ENCODE results near the gene GPR32.
"Not testable (repeated sequence)": the region's sequence is repeated elsewhere in the genome, so short reads cannot be mapped to it uniquely, and the experiment has no call there.

GPR32 gene

DNA sequence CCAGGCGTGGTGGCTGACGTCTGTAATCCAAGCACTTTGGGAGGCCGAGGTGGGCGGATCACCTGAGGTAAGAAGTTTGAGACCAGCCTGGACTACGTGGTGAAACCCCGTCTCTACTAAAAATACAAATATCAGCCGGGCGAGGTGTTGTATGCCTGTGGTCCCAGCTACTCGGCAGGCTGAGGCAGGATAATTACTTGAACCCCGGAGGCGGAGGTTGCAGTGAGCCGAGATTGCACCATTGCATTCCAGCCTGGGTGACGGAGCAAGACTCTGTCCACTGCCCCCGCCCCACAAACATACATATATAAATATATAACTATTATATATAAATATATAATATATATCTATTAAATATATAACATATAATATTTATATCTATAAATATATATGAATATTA is 23.1 kb upstream of the GPR32 start:
- not testable (repeated sequence) for DNase-seq (ENCODE audit: low read depth)

- DNase-seq (ENCODE audit: low read depth): no peak
Measured at GRCh38 chr19:50749490-50749889, 20.8 kb upstream of the GPR32 start.

- DNase-seq (ENCODE audit: low read depth): no peak
Measured at GRCh38 chr19:50750010-50750409, 20.3 kb upstream of the GPR32 start.

DNA sequence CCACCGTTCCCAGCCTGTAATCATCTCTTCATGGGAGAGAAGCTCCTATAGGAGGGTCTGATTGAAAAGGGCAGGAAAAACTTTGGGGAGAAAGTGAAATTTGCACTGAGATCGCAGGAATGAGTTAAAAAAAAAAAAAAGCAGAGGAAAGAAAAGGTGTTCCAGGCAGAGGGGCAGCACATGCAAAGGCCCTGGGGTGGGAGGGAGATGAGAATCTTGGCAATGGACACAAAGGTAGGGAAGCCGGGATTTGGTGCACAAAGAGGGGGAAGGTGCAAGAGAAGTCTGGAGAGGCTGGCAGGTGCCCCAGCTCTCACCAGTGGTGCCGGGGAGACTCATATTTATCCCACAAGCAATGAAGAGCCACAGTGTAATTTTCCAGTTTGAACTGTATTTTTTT is 16.4 kb upstream of the GPR32 start:
- no peak for DNase-seq (ENCODE audit: low read depth)

- DNase-seq (ENCODE audit: low read depth): not testable (repeated sequence)
Measured at GRCh38 chr19:50756244-50756643, 14.0 kb upstream of the GPR32 start.

DNA sequence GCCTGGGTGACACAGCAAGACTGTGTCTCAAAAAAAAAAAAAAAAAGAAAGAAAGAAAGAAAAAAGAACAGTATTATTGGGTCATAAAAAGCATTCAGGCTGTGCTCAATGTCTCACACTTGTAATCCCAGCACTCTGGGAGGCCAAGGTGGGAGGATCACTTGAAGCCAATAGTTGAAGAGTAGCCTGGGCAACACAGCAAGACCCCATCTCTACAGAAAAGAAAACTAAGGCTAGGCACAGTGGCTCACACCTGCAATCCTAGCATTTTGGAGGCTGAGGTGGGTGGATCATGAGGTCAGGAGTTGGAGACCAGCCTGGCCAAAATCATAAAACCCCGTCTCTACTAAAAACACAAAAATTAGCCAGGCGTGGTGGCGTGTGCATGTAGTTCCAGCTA is 12.6 kb upstream of the GPR32 start:
- DNase-seq (ENCODE audit: low read depth): not testable (repeated sequence)

- DNase-seq (ENCODE audit: low read depth): not testable (repeated sequence)
Measured at GRCh38 chr19:50759076-50759475, 11.2 kb upstream of the GPR32 start.

DNA sequence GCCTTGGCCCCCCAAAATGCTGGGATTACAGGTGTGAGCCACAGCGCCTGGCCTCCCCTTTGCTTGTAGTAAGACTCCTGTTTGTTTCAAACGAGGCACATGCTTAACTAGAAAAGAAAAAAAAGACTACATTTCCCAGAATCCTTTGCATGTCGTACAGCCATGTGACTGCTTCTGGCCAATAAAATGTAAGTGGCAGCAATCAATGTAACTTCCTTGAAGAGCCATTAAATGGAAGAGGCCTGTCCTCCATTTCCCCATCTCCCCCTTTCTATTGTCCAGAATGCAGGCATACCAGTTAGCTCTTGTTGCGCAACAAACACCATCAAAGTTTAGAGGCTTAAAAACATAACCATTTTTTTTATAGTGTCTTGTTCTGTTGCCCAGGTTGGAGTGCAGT is 10.4 kb upstream of the GPR32 start:
- no peak for DNase-seq (ENCODE audit: low read depth)

GRCh38 chr19:50761501-50761900 is 8.8 kb upstream of the GPR32 start:
- DNase-seq (ENCODE audit: low read depth): not testable (repeated sequence)

- not testable (repeated sequence) for DNase-seq (ENCODE audit: low read depth)
Measured at GRCh38 chr19:50763521-50763920, 6.7 kb upstream of the GPR32 start.

DNA sequence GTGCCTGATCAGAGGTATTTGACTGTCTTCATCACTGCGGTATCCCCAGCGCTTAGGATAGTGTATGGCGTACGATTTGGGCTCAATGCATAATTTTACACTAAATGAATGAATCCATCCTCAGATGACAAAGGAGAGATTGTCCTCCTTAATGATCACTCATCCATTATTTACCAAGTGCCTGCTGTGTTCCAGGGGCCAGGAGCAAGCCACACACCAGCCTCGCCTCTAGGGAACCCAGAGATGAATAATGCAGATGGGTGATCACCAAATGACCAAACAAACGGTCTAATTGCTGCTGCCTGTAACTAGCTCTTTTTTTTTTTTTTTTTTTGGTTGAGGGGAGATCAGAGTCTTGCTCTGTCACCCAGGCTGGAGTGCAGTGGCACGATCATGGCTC is 5.9 kb upstream of the GPR32 start:
- DNase-seq (ENCODE audit: low read depth): no peak

DNA sequence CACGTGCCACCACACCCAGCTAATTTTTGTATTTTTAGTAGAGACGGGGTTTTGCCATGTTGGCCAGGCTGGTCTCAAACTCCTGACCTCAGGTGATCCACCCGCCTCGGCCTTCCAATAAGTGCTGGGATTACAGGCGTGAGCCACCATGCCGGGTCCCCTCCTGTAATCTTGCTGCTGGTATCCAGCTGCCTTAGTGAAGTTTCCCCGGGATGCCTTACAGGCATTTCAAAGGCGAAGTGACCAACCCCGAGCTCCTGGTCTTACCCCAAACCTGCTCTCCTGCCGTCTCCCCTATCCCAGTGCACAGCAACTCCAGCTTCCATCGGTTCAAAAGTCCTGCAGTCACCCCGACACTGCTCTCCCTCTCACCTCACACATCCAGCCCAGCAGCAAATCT is 3.5 kb upstream of the GPR32 start:
- not testable (repeated sequence) for DNase-seq (ENCODE audit: low read depth)

DNA sequence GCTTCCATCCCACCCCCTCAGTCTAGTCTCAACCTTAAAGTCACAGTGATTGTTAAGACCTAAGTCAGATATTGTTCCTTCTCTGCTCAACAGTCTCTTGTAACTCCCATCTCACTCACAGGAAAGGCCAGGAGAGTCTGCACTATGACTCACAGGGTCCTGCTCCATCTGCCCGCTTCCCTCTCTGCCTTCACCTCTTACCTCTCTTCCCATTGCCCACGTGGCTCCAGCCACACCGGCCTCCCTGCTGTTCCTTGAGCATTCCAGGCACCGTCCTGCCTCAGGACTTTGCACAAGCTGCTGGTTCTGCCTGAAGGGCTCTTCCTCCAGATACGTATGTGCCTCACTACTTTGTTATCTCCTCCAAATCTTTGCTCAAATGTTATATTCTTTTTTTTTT is 3.0 kb upstream of the GPR32 start:
- not testable (repeated sequence) for DNase-seq (ENCODE audit: low read depth)

DNA sequence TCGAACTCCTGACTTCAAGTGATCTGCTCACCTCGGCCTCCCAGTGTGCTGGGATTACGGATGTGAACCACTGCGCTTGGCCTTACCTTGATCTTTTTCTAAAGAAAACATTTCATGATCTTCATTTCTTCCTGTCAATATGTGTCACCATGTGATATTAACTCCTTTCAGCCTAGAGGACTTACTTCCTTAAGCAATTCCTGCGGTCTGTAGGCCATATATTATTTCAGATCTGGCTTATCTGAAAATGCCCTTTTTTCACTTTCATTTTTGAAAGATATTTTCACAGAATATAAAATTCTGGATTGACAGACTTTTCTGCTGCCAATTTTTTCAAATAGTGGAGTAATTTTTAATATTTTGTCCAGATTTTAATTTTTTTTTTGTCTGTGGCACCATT is 2.0 kb upstream of the GPR32 start:
- no peak for DNase-seq (ENCODE audit: low read depth)

DNA sequence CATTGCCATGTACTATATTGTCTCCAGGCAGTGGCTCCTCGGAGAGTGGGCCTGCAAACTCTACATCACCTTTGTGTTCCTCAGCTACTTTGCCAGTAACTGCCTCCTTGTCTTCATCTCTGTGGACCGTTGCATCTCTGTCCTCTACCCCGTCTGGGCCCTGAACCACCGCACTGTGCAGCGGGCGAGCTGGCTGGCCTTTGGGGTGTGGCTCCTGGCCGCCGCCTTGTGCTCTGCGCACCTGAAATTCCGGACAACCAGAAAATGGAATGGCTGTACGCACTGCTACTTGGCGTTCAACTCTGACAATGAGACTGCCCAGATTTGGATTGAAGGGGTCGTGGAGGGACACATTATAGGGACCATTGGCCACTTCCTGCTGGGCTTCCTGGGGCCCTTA is 624 bp downstream of the GPR32 start:
- no peak for DNase-seq (ENCODE audit: low read depth)

DNA sequence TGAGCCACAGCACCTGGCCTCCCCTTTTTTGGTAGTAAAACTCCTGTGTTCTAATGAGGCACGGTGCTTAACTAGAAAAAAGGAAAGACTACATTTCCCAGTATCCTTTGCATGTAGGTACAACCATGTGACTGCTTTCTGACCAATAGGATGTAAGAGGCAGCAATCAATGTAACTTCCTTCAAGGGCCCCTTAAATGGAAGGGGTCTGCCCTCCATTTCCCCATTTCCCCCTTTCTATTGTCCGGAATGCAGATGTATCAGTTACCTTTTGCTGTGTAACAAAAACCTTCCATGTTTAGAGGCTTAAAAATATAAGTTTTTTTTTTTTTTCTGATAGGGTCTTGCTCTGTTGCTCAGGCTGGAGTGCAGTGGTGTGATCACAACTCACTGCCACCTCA is 2.2 kb downstream of the GPR32 start:
- DNase-seq (ENCODE audit: low read depth): no peak

DNA sequence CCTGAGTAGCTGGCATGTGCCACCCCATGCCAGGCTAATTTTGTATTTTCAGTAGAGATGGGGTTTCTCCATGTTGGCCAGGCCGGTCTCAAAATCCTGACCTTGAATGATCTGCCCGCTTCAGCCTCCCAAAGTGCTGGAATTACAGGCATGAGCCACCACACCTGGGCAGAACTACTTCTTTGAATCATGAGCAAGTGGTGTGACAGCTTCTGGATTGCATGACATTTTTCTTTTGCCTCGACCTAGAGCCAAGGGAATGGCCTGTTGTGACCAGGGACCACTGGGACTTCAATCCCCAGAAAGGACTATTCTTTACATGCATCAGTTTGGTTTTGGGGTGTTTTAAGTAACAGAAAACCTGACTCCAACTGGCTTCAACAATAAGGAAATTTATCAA is 2.6 kb downstream of the GPR32 start:
- DNase-seq (ENCODE audit: low read depth): not testable (repeated sequence)

- not testable (repeated sequence) for DNase-seq (ENCODE audit: low read depth)
Measured at GRCh38 chr19:50773454-50773853, 3.2 kb downstream of the GPR32 start.

DNA sequence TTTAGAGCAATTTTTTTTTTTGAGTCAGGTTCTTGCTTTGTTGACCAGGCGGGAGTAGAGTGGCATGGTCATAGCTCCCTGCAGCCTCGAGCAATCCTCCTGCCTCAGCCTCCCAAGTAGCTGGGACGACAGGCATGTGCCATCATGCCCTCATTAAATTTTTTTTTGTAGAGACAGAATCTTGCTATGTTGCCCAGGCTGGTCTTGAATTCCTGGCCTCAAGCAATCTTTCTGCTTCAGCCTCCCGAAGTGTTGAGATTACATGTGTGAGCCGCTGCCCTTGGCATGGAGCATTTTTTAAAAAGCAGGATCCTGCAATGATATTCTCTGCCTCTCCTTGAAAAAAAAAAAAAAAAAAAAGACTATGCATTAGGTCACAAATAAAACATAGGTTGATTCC is 5.9 kb downstream of the GPR32 start:
- no peak for DNase-seq (ENCODE audit: low read depth)

DNA sequence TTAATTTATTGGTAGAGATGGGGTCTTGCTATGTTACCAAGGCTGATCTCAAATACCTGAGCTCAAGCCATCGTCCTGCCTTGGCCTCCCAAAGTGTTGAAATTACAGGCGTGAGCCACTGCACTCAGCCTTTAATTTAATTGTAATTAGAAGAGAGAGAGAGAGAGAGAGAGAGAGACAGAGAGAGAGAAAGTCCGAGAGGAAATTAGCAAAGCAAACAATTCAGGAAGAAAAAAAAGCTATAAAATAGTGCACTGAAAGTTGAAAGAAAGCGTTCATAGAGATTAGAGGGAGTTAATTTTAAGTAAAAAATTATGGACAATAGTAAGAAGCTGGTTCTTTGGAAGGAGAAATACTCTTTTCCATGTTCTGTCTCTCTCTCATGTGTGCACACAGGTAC is 7.0 kb downstream of the GPR32 start:
- no peak for DNase-seq (ENCODE audit: low read depth)

DNA sequence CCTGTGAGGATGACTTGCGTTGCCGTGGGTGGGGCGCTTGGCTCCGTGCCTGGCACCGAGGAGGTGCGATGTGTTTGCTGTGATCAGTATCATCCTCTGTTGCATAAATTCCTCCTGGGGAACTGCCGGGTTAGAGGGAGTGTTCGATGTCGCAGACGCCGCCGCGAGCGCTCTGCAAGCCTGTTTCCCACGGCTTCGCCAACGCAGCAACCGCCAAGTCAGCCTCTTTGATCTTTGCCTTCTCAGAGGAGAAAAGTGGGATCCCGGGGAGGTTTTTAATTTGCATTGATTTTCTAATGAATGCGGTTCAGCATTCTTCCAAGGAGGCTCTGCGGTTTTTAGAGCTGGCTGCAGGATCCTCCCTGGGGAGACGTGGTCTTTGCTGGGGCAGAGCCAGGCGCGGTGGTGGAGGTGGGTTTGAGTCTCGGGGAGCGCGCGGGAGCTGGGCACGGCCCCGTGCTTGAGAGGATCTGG is 7.6 kb downstream of the GPR32 start:
- no peak for DNase-seq (ENCODE audit: low read depth)

DNA sequence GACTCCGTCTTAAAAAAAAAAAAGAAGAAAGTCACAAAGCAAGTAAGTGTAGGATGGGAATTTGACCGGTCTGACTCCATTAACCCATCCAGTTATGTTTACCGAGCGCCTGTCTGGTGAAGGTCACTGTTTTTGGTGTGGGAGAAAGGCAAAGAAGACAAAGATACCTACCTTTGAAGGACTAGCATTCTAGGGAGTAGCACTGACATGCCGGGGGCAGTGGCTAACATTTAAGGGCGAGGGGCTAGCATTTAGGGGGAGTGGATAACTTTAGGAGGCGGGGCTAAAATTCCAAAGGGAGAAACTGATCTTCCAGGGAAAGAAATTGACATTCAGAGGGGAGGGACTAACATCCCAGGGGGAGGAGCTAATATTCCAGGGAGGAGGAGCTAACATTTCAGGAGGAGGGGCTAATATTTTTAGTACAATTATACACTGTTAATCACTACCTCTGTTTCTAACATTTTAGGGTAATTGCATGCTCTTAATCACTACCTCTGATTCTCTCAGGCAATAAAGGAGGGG is 8.7 kb downstream of the GPR32 start:
- DNase-seq (ENCODE audit: low read depth): no peak

- no peak for DNase-seq (ENCODE audit: low read depth)
Measured at GRCh38 chr19:50779504-50780457, 9.5 kb downstream of the GPR32 start.
